GM12872 (cell line): Measurements from ENCODE around the gene VIPR2.

ENCODE experiments used
- TF ChIP-seq, protein P1 (sequence below): IDR thresholded peaks from 3 replicates; pipeline ENCODE4 v1.5.1; 2011; ENCODE audit warnings: low read depth, mild to moderate bottlenecking, low read length, moderate library complexity; ENCODE audit not compliant: insufficient read depth

VIPR2 gene

DNA sequence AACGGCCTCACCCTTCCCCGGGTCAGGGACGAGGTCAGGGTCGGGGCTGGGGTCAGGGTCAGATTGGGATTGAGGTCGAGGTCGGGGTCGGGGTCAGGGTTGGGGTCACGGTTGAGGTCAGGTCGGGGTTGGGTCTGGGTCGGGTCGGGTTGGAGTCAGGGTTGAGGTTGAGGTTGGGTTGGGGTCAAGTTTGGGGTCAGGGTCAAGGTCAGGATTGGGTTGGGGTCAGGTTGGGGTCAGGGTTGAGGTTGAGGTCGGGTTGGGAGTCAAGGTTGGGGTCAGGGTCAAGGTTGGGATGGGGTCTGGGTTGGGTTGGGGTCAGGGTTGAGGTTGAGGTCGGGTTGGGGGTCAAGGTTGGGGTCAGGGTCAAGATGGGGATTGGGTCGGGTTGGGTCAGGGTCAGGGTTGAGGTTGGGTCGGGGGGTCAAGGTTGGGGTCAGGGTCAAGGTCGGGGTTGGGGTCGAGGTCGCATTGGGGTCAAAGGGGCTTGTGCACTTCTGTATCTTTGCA, 131.4 kb downstream of the VIPR2 start:
- TF ChIP-seq, protein P1, sequence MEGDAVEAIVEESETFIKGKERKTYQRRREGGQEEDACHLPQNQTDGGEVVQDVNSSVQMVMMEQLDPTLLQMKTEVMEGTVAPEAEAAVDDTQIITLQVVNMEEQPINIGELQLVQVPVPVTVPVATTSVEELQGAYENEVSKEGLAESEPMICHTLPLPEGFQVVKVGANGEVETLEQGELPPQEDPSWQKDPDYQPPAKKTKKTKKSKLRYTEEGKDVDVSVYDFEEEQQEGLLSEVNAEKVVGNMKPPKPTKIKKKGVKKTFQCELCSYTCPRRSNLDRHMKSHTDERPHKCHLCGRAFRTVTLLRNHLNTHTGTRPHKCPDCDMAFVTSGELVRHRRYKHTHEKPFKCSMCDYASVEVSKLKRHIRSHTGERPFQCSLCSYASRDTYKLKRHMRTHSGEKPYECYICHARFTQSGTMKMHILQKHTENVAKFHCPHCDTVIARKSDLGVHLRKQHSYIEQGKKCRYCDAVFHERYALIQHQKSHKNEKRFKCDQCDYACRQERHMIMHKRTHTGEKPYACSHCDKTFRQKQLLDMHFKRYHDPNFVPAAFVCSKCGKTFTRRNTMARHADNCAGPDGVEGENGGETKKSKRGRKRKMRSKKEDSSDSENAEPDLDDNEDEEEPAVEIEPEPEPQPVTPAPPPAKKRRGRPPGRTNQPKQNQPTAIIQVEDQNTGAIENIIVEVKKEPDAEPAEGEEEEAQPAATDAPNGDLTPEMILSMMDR = no peak

DNA sequence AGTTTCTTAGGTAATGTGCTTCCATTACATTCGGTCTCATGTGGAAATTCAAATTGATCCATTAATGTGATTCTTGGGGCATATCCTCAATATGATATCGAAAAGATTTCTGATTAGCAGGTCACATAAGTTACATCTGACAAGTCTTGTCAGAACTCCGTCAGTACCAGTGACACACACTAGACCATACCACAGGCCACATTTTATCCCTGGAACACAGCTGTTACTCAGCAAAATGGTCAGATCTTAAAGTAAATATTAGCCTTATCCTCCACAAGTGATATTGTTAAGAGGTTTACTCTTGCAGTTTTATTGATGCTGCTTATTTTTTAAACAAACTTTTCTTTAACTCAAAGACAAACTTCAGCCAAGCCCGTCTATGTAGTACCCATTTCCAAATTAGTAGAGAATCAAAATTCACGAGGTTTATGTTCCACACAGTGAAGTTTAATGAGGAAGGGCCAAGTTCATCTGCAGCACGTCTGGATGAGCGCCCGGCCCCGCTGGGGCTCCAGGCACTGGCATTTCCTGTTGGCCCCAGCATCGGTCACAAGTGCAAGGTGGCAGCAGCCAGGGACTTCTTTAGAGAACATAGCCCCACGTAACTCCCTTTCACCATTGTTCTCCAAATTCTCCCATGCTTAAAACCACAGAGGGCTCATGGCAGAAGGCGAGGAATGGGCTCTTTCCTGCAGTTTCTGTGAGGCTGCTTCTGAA, 132.2 kb downstream of the VIPR2 start:
- TF ChIP-seq, protein P1 = no peak

DNA sequence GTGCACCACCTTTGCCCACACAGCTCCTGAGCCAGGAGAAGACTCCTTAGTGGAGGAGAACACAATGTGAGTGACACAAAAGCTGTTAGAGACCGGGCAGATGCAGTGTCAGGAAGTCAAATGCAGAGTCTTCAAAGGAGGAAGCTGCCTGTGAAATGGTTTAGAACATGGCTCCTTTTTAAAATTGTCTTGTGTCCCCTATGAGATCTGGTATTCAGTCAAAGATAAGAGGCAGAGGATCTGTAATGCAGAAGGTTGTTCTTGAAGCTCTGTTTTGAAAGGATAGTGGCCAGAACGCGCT, 133.0 kb downstream of the VIPR2 start:
- TF ChIP-seq, protein P1 = no peak

DNA sequence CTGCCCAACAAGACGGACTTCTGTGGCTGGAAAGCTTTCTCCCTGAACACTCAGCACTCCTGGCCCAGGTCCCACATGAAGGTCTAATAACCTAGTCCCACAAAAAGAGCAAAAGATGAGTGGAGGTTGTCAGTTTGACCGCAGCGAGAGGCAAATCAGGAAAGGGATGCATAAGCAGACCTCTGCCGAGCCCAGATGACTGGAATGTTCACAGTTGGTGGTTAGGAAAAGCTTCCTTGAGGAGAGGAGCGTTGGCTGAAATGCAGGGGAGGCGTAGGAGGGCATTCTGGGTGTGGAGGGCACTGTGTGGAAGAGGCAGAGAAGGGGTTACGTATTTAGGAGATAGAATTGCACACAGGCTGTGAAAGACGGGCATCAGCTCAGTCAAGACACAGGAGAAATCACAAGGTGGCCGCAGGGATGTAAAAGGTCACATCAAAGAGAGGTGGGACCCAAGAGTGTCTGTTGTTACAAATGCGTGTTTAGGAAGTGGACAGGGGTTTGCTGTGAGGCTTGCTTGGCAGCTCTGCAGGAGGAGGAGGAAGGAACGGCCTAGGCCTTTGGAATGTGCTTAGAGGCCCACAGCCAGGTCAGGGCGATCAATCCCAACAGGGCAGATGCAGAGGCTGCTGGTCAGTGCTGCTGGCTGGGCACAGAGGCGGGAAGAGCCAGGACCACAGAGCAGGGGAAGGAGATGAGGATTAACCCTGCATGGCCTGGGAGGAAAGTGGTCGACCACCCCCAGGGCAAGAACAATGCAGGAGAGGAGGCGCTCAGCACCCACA, 133.5 kb downstream of the VIPR2 start:
- TF ChIP-seq, protein P1 = no peak

DNA sequence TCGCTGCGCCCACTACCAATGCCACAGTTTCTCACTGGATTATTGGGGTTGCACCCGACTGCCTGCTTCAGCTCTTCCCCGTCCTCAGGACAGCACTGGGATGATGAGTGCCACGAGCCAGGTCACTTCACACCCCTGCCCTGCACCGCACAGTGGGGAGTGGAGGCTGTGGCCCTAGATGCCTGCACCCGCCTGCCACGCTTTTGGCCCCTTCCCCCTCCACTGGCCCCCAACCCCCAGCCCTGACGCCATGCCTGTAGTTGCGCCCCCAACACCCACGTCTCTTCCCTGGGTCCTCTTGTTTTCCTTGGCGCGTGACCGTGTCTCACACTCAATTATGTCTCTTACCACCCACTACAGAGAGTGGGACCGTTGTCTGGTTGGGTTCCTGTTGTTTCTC, 134.3 kb downstream of the VIPR2 start:
- TF ChIP-seq, protein P1 = no peak

DNA sequence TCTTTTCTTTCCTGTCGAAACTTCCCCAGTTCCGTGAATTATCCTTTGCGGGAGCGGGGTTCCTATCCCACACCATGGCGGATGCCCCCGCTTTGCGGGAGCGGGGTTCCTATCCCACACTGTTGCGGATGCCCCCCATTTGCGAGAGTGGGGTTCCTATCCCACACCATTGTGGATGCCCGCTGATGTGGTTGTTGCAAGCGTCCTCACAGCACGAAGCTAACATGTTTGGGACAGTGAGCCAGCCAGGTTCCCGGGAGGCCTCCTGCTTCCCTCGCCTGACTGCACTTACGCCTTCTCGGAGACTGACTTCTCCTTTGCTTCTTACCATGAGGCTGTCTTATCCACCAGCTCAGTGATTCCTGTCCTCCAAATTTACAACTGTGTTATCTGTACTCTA, 134.7 kb downstream of the VIPR2 start:
- TF ChIP-seq, protein P1 = no peak

DNA sequence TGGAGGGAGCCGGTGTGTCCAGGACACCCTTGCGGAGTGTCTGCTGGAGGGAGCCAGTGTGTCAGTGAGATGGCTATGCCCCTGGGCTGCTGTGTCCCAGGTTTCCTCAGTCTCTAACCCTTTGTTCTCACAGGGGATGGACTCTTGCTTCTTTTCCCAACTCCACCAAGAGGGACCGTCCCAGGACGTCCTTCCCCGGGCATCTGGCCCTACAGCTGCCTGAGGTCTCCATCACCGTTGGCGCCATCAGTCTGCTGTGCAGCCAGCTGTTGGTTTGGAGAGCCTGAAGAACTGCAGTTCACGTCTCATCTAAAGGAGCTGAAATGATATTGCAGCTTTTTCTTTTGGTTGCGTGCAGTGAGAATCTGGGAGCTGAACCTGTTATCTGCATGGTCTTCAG, 136.2 kb downstream of the VIPR2 start:
- TF ChIP-seq, protein P1 = no peak
